Neuron (in vitro differentiated cells): ENCODE measurements around the gene EPB41L2.

ENCODE experiments used
- H2AFZ ChIP-seq: one replicate; pipeline ENCODE4 v1.6.1; 2013; ENCODE audit warnings: low read depth, mild to moderate bottlenecking, inconsistent platforms, low read length, moderate library complexity
- H3K27me3 ChIP-seq: one replicate; pipeline ENCODE4 v1.6.1; 2013; ENCODE audit warnings: low read length; ENCODE audit not compliant: insufficient read depth
- H3K36me3 ChIP-seq: one replicate; pipeline ENCODE4 v1.6.1; 2013; ENCODE audit warnings: low read length; ENCODE audit not compliant: insufficient read depth
- H3K4me1 ChIP-seq: one replicate; pipeline ENCODE4 v1.6.1; 2013; ENCODE audit warnings: low read length; ENCODE audit not compliant: insufficient read depth
- H3K4me3 ChIP-seq: 2 replicates; pipeline ENCODE4 v1.5.1; 2013; ENCODE audit warnings: mild to moderate bottlenecking, low read length, moderate library complexity
- H3K9me3 ChIP-seq: one replicate; pipeline ENCODE4 v1.6.1; 2013; ENCODE audit warnings: low read length

The EPB41L2 gene

GRCh38 chr6:130969791-130970491 is 93.1 kb downstream of the EPB41L2 start:
- no peaks in the 10 kb centered on the region for H3K27me3 ChIP-seq
- no peaks in the 10 kb centered on the region for H3K36me3 ChIP-seq
- no peak overlapping the region for H3K4me3 ChIP-seq
- H3K9me3 ChIP-seq: no peaks in the 10 kb centered on the region
- H3K4me1 ChIP-seq: no peaks in the 10 kb centered on the region
- no peak overlapping the region for H2AFZ ChIP-seq

- Histone ChIP-seq H3K36me3 (no peaks in the 10 kb centered on the region), H3K4me3 (no peak overlapping the region), H3K4me1 (no peaks in the 10 kb centered on the region), H2AFZ (no peak overlapping the region), H3K9me3 (no peaks in the 10 kb centered on the region), H3K27me3 (no peaks in the 10 kb centered on the region)
Observed at GRCh38 chr6:130969166-130969565, 93.9 kb downstream of the EPB41L2 start.

- Histone ChIP-seq H3K9me3 (no peaks in the 10 kb centered on the region), H3K4me1 (no peaks in the 10 kb centered on the region), H2AFZ (no peak overlapping the region), H3K36me3 (no peaks in the 10 kb centered on the region), H3K4me3 (no peak overlapping the region), H3K27me3 (no peaks in the 10 kb centered on the region)
Observed at GRCh38 chr6:130968476-130968875, 94.6 kb downstream of the EPB41L2 start.

DNA sequence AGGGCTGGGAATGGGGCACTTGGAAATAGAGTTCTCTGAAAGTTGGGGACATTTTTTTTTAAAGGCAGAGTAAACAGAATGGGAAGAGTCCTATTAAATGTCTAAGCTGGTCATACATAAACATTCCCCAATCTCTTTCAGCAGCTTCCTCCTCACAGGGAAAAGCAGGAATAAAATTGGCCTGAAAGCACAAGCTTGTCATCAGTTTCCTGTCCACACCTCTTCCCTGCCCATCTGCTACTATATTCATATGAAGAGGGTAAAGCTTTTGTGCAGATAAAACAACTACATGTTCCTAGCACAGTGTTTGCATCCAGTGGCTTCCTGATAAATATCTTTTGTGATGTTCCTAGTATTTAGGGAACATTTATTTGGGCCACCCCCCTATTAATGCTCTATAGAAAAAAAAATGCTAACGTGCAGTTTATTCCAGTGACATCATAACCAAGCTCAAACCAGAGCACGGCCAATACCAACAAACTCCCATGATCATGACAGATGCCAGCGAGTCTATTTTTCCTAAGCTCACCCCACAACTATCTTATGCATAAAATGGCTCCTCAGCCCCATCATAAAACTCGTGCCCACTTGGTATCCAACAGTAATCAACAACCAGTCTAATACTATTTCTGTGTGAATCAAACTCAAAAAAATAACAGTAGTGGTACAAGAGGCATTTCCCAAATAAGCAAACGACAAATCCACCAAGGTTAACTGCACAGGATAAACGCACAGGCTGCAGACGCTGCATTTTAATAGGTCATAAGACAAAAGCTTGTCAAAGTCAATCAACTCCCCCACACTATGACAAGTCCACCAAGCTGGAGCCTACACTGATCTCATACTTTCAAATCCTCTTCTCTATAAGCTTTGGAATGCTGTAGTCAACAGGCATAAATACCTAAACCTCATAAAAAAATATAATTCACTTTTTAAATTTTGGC is 95.3 kb downstream of the EPB41L2 start:
- no peak overlapping the region for H3K4me3 ChIP-seq
- no peak overlapping the region for H2AFZ ChIP-seq
- no peaks in the 10 kb centered on the region for H3K27me3 ChIP-seq
- H3K9me3 ChIP-seq: no peaks in the 10 kb centered on the region
- H3K4me1 ChIP-seq: peaks cover 3% of the 10 kb centered on the region
- H3K36me3 ChIP-seq: no peaks in the 10 kb centered on the region

- Histone ChIP-seq H3K4me3 (no peak overlapping the region), H3K27me3 (no peaks in the 10 kb centered on the region), H3K9me3 (no peaks in the 10 kb centered on the region), H3K36me3 (no peaks in the 10 kb centered on the region), H2AFZ (no peak overlapping the region), H3K4me1 (peaks cover 3% of the 10 kb centered on the region)
Observed at GRCh38 chr6:130966344-130966980, 96.6 kb downstream of the EPB41L2 start.

DNA sequence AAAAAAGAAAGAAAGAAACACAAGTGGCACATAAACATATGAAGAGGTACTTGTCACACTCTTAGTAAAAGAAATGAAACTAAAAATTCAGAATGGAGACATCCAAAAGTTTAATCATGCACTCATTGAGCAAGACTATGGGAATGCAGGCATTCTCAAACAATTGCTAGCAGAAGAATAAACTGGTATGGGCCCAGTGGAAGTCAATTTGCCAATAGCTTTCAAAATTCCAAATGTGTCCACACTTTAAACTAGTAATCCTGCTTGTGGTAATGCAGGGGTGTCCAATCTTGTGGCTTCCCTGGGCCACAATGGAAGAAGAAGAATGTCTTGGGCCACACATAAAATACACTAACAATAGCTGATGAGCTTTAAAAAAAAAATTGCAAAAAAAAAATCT is 97.4 kb downstream of the EPB41L2 start:
- no peaks in the 10 kb centered on the region for H3K27me3 ChIP-seq
- H3K36me3 ChIP-seq: no peaks in the 10 kb centered on the region
- H2AFZ ChIP-seq: no peak overlapping the region
- no peaks in the 10 kb centered on the region for H3K9me3 ChIP-seq
- no peak overlapping the region for H3K4me3 ChIP-seq
- peaks cover 7% of the 10 kb centered on the region for H3K4me1 ChIP-seq

DNA sequence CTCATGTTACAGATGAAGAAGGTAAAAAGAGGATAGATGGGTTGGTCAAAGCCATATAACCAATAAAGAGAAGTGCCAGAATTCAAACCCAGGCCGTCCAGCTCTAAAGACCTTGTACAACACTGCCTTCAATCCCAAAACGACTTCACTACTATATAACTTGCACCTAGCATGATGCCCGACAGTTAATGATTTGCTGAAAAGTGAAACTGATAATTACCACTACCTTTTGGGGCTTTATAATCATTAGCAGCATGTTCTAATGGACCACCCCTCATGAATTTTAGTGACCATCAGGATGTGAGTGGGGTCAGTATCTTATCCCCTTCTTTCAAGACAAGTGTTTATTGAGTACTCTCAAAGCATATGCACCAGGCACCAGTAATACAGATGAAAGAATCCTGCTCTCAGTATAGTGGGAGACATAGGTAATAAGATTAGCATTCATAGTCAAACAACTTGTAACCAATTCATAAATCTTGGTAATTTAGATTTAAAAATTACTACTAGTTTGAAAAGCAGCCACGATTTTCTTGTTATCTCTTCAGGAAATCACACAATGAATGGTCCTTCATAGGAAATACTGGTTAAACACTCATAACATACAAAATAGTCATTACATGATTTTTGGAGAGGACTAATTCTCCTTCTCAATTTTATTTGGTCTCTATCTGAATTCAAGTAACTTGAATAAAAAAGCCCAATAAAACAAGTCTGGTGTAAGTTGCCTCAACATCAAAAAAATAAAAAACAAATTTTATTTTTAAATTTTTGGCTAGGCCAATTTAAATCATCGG is 98.0 kb downstream of the EPB41L2 start:
- Histone ChIP-seq H3K36me3 (no peaks in the 10 kb centered on the region), H3K4me1 (peaks cover 7% of the 10 kb centered on the region), H3K27me3 (no peaks in the 10 kb centered on the region), H2AFZ (no peak overlapping the region), H3K4me3 (no peak overlapping the region), H3K9me3 (no peaks in the 10 kb centered on the region)

DNA sequence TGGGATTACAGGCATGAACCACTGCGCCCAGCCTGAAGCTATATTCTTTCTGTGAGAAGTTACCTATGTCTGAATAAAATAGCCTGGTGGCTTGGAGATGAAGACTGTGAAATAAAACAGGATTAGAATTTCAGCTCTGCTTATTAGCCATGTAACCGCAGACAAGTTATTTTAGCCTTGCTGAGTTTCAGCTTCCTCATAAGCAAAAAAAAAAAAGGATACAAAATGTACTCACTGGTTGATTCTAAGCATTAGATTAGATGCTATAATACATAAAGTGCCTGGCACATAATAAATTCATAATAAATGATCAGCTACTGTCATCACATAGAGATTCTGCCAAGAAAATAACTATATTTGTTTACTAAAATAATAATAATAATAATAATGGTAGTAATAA is 98.8 kb downstream of the EPB41L2 start:
- H3K27me3 ChIP-seq: no peaks in the 10 kb centered on the region
- H3K4me3 ChIP-seq: no peak overlapping the region
- H3K9me3 ChIP-seq: no peaks in the 10 kb centered on the region
- no peaks in the 10 kb centered on the region for H3K36me3 ChIP-seq
- peaks cover 7% of the 10 kb centered on the region for H3K4me1 ChIP-seq
- no peak overlapping the region for H2AFZ ChIP-seq

DNA sequence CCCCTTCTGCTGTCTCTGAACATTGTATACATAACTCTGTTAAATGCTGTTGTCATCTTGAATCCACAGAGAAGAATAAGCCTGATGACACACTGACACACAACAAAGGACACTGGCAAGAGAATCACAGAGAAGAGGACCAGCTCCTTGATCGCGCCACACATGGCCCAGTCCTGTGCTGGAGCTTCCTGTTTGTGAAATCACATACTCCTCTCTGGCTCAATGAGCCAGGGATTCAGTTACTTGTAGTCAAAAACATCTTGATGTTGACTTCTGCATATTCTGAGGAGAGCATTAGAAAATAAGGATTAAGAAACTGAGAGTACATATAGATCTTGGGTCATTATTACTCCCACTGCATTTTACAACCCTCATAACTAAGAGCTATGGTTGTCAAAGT is 100.1 kb downstream of the EPB41L2 start:
- H2AFZ ChIP-seq: no peak overlapping the region
- H3K27me3 ChIP-seq: no peaks in the 10 kb centered on the region
- H3K4me1 ChIP-seq: peaks cover 7% of the 10 kb centered on the region
- H3K36me3 ChIP-seq: no peaks in the 10 kb centered on the region
- no peak overlapping the region for H3K4me3 ChIP-seq
- H3K9me3 ChIP-seq: no peaks in the 10 kb centered on the region

GRCh38 chr6:130961148-130961547 is 101.9 kb downstream of the EPB41L2 start:
- Histone ChIP-seq H3K27me3 (no peaks in the 10 kb centered on the region), H3K9me3 (no peaks in the 10 kb centered on the region), H3K4me3 (no peak overlapping the region), H2AFZ (no peak overlapping the region), H3K4me1 (peaks cover 7% of the 10 kb centered on the region), H3K36me3 (peaks cover under 1% of the 10 kb centered on the region)

GRCh38 chr6:130959951-130960350 is 103.1 kb downstream of the EPB41L2 start:
- Histone ChIP-seq H3K9me3 (peaks cover 1% of the 10 kb centered on the region), H3K27me3 (no peaks in the 10 kb centered on the region), H3K4me1 (peaks cover 7% of the 10 kb centered on the region), H3K36me3 (peaks cover 7% of the 10 kb centered on the region), H3K4me3 (no peak overlapping the region), H2AFZ (no peak overlapping the region)

GRCh38 chr6:130958468-130958867 is 104.6 kb downstream of the EPB41L2 start:
- Histone ChIP-seq H3K4me1 (peaks cover 7% of the 10 kb centered on the region), H2AFZ (no peak overlapping the region), H3K4me3 (no peak overlapping the region), H3K36me3 (peaks cover 13% of the 10 kb centered on the region), H3K27me3 (no peaks in the 10 kb centered on the region), H3K9me3 (peaks cover 4% of the 10 kb centered on the region)
